HEK293 (cell line): ENCODE results near the gene HSF2BP.

ENCODE experiments used
- CTCF ChIA-PET: fragments of 350-600 bp; formaldehyde crosslinking; extraction: SDS; loops from one replicate; lab custom pipeline; 2021; ENCODE audit warnings: antibody characterized with exemption; lab: Yijun Ruan, JAX
- POLR2A ChIA-PET: fragments of 300-600 bp; formaldehyde crosslinking; extraction: SDS; loops from one replicate; lab custom pipeline; 2020; ENCODE audit warnings: antibody characterized with exemption, inconsistent platforms; lab: Yijun Ruan, JAX
- H3K27ac ChIP-seq: fragments of 200-500 bp; sonication (Bioruptor generic); 2 replicates; pipeline ENCODE4 v1.5.1; 2014; ENCODE audit warnings: low read depth, low read length, control low read depth, inconsistent platforms; ENCODE audit errors: extremely low read depth
- H3K36me3 ChIP-seq, 2 experiments: fragments of 200-500 bp in 1 of 2; sonication (Bioruptor generic) in 1 of 2; 1 replicate in 1 of 2; 2 replicates in 1 of 2; pipeline ENCODE4 v1.5.1; 2014 to 2017; ENCODE audit warnings: inconsistent platforms in 2 of 2, low read length in 2 of 2; ENCODE audit not compliant: control insufficient read depth in 2 of 2, insufficient read depth in 1 of 2
- H3K4me1 ChIP-seq: fragments of 200-500 bp; sonication (Bioruptor generic); 2 replicates; pipeline ENCODE4 v1.5.1; 2014; ENCODE audit warnings: mild to moderate bottlenecking, low read length, inconsistent platforms; ENCODE audit not compliant: control insufficient read depth, insufficient read depth
- H3K4me3 ChIP-seq: 2 replicates; pipeline ENCODE4 v1.5.1; 2011; ENCODE audit warnings: low read depth, mild to moderate bottlenecking, control low read depth, low read length, moderate library complexity
- H3K9me3 ChIP-seq: fragments of 200-500 bp; sonication (Bioruptor generic); 2 replicates; pipeline ENCODE4 v1.5.1; 2014; ENCODE audit warnings: low read depth, low read length, inconsistent platforms; ENCODE audit not compliant: control insufficient read depth, insufficient read depth
- HOXD13 ChIP-seq: sonication (generic); formaldehyde crosslinking; IDR thresholded peaks from 2 replicates; pipeline ENCODE4 v1.8.0; 2022; ENCODE audit warnings: missing genetic modification reagents, borderline replicate concordance
- KLF16 ChIP-seq: fragments of 450-650 bp; formaldehyde crosslinking; IDR thresholded peaks from 2 replicates; pipeline ENCODE4 v1.5.1; 2017; ENCODE audit warnings: missing biosample characterization, missing genetic modification characterization
- KLF7 ChIP-seq: fragments of 450-650 bp; formaldehyde crosslinking; IDR thresholded peaks from 2 replicates; pipeline ENCODE4 v1.5.1; 2016; ENCODE audit warnings: missing biosample characterization, missing genetic modification characterization, borderline replicate concordance
- OSR2 ChIP-seq: fragments of 450-650 bp; formaldehyde crosslinking; IDR thresholded peaks from 2 replicates; pipeline ENCODE4 v1.5.1; 2016; ENCODE audit warnings: missing biosample characterization, missing genetic modification characterization
- OVOL3 ChIP-seq: fragments of 450-650 bp; formaldehyde crosslinking; IDR thresholded peaks from 2 replicates; pipeline ENCODE4 v1.5.1; 2016; ENCODE audit warnings: missing biosample characterization, missing genetic modification characterization
- YY1 ChIP-seq: fragments of 450-650 bp; formaldehyde crosslinking; IDR thresholded peaks from 2 replicates; pipeline ENCODE4 v1.5.1; 2018; ENCODE audit warnings: missing biosample characterization, missing genetic modification characterization
- ZBTB17 ChIP-seq: fragments of 450-650 bp; formaldehyde crosslinking; IDR thresholded peaks from 2 replicates; pipeline ENCODE4 v1.5.1; 2016; ENCODE audit warnings: missing biosample characterization, missing genetic modification characterization
- ZFP3 ChIP-seq: fragments of 450-650 bp; formaldehyde crosslinking; IDR thresholded peaks from 2 replicates; pipeline ENCODE4 v1.5.1; 2016; ENCODE audit warnings: low read depth, missing biosample characterization, missing genetic modification characterization
- ZNF10 ChIP-seq: fragments of 450-650 bp; formaldehyde crosslinking; IDR thresholded peaks from 2 replicates; pipeline ENCODE4 v1.5.1; 2017; ENCODE audit warnings: missing biosample characterization, missing genetic modification characterization
- ZNF146 ChIP-seq: fragments of 450-650 bp; formaldehyde crosslinking; IDR thresholded peaks from 2 replicates; pipeline ENCODE4 v1.5.1; 2016; ENCODE audit warnings: missing biosample characterization, missing genetic modification characterization
- ZNF248 ChIP-seq: fragments of 450-650 bp; formaldehyde crosslinking; IDR thresholded peaks from 2 replicates; pipeline ENCODE4 v1.5.1; 2017; ENCODE audit warnings: missing biosample characterization, missing genetic modification characterization
- ZNF48 ChIP-seq: fragments of 450-650 bp; formaldehyde crosslinking; IDR thresholded peaks from 2 replicates; pipeline ENCODE4 v1.5.1; 2016; ENCODE audit warnings: missing biosample characterization, missing genetic modification characterization
- ZNF544 ChIP-seq: fragments of 450-650 bp; formaldehyde crosslinking; IDR thresholded peaks from 2 replicates; pipeline ENCODE4 v1.5.0; 2017; ENCODE audit warnings: missing biosample characterization, missing genetic modification characterization
- ZNF560 ChIP-seq: fragments of 450-650 bp; formaldehyde crosslinking; IDR thresholded peaks from 2 replicates; pipeline ENCODE4 v1.5.1; 2017; ENCODE audit warnings: missing biosample characterization, missing genetic modification characterization, borderline replicate concordance
- ZNF571 ChIP-seq: fragments of 450-650 bp; formaldehyde crosslinking; IDR thresholded peaks from 2 replicates; pipeline ENCODE4 v1.5.0; 2017; ENCODE audit warnings: missing biosample characterization, missing genetic modification characterization
- ZNF664 ChIP-seq: fragments of 450-650 bp; formaldehyde crosslinking; IDR thresholded peaks from 2 replicates; pipeline ENCODE4 v1.5.1; 2016; ENCODE audit warnings: missing biosample characterization, missing genetic modification characterization
- ZNF707 ChIP-seq: fragments of 450-650 bp; formaldehyde crosslinking; IDR thresholded peaks from 2 replicates; pipeline ENCODE4 v1.5.1; 2016; ENCODE audit warnings: missing biosample characterization, missing genetic modification characterization
- ZNF776 ChIP-seq: fragments of 450-650 bp; formaldehyde crosslinking; IDR thresholded peaks from 2 replicates; pipeline ENCODE4 v1.5.0; 2017; ENCODE audit warnings: missing biosample characterization, missing genetic modification characterization, borderline replicate concordance
- ZNF792 ChIP-seq: fragments of 450-650 bp; formaldehyde crosslinking; IDR thresholded peaks from 2 replicates; pipeline ENCODE4 v1.5.1; 2016; ENCODE audit warnings: missing biosample characterization, missing genetic modification characterization
- TF ChIP-seq, protein P1 (sequence below): fragments of 450-650 bp; formaldehyde crosslinking; IDR thresholded peaks from 2 replicates; pipeline ENCODE4 v1.5.1; 2016; ENCODE audit warnings: missing biosample characterization, missing genetic modification characterization
- TF ChIP-seq, protein P2 (sequence below): fragments of 450-650 bp; IDR thresholded peaks from 2 replicates; pipeline ENCODE4 v1.5.1; 2018; ENCODE audit warnings: missing biosample characterization, missing genetic modification characterization
- TF ChIP-seq, protein P3 (sequence below): fragments of 450-650 bp; formaldehyde crosslinking; IDR thresholded peaks from 2 replicates; pipeline ENCODE4 v1.5.1; 2016; ENCODE audit warnings: missing biosample characterization, missing genetic modification characterization
- TF ChIP-seq, protein P4 (sequence below): fragments of 450-650 bp; formaldehyde crosslinking; IDR thresholded peaks from 2 replicates; pipeline ENCODE4 v1.5.1; 2016; ENCODE audit warnings: missing biosample characterization, missing genetic modification characterization

HSF2BP gene

DNA sequence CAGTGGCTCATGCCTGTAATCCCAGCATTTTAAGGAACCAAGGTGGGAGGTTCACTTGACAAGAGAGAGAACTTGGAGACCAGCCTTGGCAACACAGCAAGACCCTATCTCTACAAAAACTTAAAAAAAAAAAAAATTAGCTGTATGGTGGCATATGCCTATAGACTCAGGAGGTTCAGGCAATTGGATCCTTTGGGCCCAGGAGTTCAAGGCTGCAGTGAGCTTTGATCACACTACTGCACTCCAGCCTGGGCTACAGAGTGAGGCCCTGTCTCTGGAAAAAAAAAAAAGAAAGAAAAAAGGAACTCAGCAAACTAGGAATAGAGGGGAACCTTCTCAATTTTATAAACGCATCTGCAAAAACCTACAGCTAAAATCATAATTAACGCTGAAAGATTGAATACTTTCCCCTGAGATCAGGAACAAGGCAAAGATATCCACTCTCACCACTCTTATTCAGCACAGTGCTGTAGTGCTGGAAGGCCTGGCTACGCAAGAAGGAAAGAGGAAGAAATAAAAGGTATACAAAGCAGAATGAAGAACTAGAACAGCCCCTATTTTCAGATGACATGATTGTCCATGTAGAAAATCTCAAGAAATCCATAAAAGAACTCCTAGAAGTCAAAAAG lies 21.6 kb downstream of the HSF2BP start:
- Histone ChIP-seq H3K4me3 (no peak overlapping the region), H3K9me3 (no peaks in the 10 kb centered on the region), H3K36me3 (peaks cover 0 to 3% of the 10 kb centered on the region in 2 experiments; a peak in 1 of 3 replicates), H3K4me1 (no peaks in the 10 kb centered on the region), H3K27ac (no peak overlapping the region)
- no peak for TF ChIP-seq ZNF707 (tag by site-specific recombination)
- TF ChIP-seq, protein P1, sequence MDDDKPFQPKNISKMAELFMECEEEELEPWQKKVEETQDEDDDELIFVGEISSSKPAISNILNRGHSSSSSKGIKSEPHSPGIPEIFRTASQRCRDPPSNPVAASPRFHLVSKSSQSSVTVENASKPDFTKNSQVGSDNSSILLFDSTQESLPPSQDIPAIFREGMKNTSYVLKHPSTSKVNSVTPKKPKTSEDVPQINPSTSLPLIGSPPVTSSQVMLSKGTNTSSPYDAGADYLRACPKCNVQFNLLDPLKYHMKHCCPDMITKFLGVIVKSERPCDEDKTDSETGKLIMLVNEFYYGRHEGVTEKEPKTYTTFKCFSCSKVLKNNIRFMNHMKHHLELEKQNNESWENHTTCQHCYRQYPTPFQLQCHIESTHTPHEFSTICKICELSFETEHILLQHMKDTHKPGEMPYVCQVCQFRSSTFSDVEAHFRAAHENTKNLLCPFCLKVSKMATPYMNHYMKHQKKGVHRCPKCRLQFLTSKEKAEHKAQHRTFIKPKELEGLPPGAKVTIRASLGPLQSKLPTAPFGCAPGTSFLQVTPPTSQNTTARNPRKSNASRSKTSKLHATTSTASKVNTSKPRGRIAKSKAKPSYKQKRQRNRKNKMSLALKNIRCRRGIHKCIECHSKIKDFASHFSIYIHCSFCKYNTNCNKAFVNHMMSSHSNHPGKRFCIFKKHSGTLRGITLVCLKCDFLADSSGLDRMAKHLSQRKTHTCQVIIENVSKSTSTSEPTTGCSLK (tag by site-specific recombination) = no peak
- no peak for TF ChIP-seq ZNF560 (tag by site-specific recombination)
- no peak for TF ChIP-seq ZBTB17
- ChIA-PET POLR2A (no interaction called here), CTCF (interaction anchor here (1.1 to 2.1 kb wide), 2 partner anchors 26 to 33 kb away, joined by 3 to 8 read pairs; no protein-coding TSS in a partner anchor)

DNA sequence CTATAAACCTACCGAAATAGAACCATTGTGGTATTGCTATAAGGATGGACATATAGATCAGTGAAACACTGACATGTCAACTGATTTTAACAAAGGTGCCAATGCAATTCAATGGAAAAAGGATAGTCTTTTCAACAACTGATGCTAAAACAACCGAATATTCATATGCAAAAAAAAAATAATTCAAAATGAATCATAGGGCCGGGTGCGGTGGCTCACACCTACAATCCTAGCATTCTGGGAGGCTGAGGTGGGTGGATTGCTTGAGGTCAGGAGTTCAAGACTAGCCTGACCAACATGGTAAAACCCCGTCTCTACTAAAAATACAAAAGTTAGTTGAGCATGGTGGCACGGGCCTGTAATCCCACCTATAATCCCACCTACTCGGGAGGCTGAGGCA lies 23.9 kb downstream of the HSF2BP start:
- no peak for TF ChIP-seq KLF16
- TF ChIP-seq ZNF544 (tag by site-specific recombination) = no peak
- TF ChIP-seq ZNF48 (tag by site-specific recombination) = no peak
- TF ChIP-seq ZNF776 (tag by site-specific recombination) = no peak
- TF ChIP-seq HOXD13 (CRISPR knock-in tag) = no peak
- no peak for TF ChIP-seq ZNF146
- TF ChIP-seq, protein P2, sequence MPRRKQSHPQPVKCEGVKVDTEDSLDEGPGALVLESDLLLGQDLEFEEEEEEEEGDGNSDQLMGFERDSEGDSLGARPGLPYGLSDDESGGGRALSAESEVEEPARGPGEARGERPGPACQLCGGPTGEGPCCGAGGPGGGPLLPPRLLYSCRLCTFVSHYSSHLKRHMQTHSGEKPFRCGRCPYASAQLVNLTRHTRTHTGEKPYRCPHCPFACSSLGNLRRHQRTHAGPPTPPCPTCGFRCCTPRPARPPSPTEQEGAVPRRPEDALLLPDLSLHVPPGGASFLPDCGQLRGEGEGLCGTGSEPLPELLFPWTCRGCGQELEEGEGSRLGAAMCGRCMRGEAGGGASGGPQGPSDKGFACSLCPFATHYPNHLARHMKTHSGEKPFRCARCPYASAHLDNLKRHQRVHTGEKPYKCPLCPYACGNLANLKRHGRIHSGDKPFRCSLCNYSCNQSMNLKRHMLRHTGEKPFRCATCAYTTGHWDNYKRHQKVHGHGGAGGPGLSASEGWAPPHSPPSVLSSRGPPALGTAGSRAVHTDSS (tag by site-specific recombination) = no peak
- no peak for TF ChIP-seq YY1 (tag by site-specific recombination)
- H3K4me1 ChIP-seq = no peaks in the 10 kb centered on the region
- H3K27ac ChIP-seq = no peak overlapping the region
- H3K9me3 ChIP-seq = no peaks in the 10 kb centered on the region
- CTCF ChIA-PET = interaction anchor here (0.7 kb wide), 1 partner anchor 335 kb away, joined by 4 read pairs; no protein-coding TSS in a partner anchor
- H3K36me3 ChIP-seq = peaks cover 0 to 3% of the 10 kb centered on the region in 2 experiments; a peak in 2 of 3 replicates
- POLR2A ChIA-PET = no interaction called here
- H3K4me3 ChIP-seq = no peak overlapping the region

DNA sequence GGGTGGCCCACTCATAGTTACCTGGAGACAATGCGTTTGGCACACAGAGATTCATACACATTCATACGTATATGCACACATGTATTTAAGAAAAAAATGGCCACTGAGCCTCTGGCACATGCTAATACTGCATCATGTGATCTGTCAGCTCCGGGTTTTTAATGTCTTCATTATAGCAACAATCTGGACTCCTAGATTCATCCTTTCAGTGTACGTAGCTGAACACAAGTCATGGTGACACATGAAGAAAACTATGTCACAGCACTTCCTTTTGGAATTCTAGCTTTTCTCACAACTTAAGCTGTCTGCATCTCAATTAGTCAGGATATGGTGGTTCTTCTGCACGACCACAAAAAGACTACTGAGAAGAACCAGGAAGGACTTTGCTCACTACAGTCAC lies 24.7 kb downstream of the HSF2BP start:
- POLR2A ChIA-PET = no interaction called here
- peaks cover 0 to 10% of the 10 kb centered on the region in 2 experiments; a peak in 2 of 3 replicates for H3K36me3 ChIP-seq
- no peaks in the 10 kb centered on the region for H3K9me3 ChIP-seq
- H3K27ac ChIP-seq = no peak overlapping the region
- CTCF ChIA-PET = interaction anchor here (0.6 to 2.4 kb wide), 3 partner anchors 11 to 335 kb away, joined by 4 to 11 read pairs (median 4); no protein-coding TSS in a partner anchor
- H3K4me3 ChIP-seq = no peak overlapping the region
- H3K4me1 ChIP-seq = no peaks in the 10 kb centered on the region
- TF ChIP-seq OSR2 (tag by site-specific recombination) (no peak), ZNF10 (tag by site-specific recombination) (no peak), ZNF544 (tag by site-specific recombination) (no peak), ZNF571 (no peak), OVOL3 (tag by site-specific recombination) (no peak), ZFP3 (tag by site-specific recombination) (no peak), ZNF792 (tag by site-specific recombination) (no peak), ZNF664 (no peak), ZNF248 (tag by site-specific recombination) (no peak), KLF7 (tag by site-specific recombination) (no peak)
- TF ChIP-seq, protein P3, sequence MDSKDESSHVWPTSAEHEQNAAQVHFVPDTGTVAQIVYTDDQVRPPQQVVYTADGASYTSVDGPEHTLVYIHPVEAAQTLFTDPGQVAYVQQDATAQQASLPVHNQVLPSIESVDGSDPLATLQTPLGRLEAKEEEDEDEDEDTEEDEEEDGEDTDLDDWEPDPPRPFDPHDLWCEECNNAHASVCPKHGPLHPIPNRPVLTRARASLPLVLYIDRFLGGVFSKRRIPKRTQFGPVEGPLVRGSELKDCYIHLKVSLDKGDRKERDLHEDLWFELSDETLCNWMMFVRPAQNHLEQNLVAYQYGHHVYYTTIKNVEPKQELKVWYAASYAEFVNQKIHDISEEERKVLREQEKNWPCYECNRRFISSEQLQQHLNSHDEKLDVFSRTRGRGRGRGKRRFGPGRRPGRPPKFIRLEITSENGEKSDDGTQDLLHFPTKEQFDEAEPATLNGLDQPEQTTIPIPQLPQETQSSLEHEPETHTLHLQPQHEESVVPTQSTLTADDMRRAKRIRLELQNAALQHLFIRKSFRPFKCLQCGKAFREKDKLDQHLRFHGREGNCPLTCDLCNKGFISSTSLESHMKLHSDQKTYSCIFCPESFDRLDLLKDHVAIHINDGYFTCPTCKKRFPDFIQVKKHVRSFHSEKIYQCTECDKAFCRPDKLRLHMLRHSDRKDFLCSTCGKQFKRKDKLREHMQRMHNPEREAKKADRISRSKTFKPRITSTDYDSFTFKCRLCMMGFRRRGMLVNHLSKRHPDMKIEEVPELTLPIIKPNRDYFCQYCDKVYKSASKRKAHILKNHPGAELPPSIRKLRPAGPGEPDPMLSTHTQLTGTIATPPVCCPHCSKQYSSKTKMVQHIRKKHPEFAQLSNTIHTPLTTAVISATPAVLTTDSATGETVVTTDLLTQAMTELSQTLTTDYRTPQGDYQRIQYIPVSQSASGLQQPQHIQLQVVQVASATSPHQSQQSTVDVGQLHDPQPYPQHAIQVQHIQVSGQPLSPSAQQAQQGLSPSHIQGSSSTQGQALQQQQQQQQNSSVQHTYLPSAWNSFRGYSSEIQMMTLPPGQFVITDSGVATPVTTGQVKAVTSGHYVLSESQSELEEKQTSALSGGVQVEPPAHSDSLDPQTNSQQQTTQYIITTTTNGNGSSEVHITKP (tag by site-specific recombination) = no peak
- TF ChIP-seq, protein P4, sequence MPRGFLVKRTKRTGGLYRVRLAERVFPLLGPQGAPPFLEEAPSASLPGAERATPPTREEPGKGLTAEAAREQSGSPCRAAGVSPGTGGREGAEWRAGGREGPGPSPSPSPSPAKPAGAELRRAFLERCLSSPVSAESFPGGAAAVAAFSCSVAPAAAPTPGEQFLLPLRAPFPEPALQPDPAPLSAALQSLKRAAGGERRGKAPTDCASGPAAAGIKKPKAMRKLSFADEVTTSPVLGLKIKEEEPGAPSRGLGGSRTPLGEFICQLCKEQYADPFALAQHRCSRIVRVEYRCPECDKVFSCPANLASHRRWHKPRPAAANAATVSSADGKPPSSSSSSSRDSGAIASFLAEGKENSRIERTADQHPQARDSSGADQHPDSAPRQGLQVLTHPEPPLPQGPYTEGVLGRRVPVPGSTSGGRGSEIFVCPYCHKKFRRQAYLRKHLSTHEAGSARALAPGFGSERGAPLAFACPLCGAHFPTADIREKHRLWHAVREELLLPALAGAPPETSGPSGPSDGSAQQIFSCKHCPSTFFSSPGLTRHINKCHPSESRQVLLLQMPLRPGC (tag by site-specific recombination) = no peak
